Astrocyte (in vitro differentiated cells and primary cell): ENCODE data around the gene KCNAB1. TPM values are rescaled to one million over a fixed set of nuclear protein-coding genes. Genes with fewer than 3 reads are reported as not detected.
"Not testable (repeated sequence)": the region's sequence is repeated elsewhere in the genome, so short reads cannot be mapped to it uniquely, and the experiment has no call there.

Experiments
- DNase-seq: peaks from one replicate; pipeline ENCODE4 v3.0.0-alpha.2; 2010; ENCODE audit warnings: low read depth
- FAIRE-seq: peaks from 2 replicates; lab custom pipeline; 2011; peaks lifted over from hg19 to GRCh38; lab: Jason Lieb, UNC
- H2AFZ ChIP-seq: 2 replicates; pipeline ENCODE4 v1.6.0; 2012; ENCODE audit warnings: low read depth, low read length, inconsistent platforms
- H3K27ac ChIP-seq: 2 replicates; pipeline ENCODE4 v1.5.1; 2011; ENCODE audit warnings: low read depth, low read length, inconsistent platforms
- H3K27me3 ChIP-seq: 2 replicates; pipeline ENCODE4 v1.6.0; 2011; ENCODE audit warnings: low read length, inconsistent platforms; ENCODE audit not compliant: insufficient read depth
- H3K36me3 ChIP-seq: 2 replicates; pipeline ENCODE4 v1.5.1; 2011; ENCODE audit warnings: low read length, inconsistent platforms; ENCODE audit not compliant: insufficient read depth
- H3K4me1 ChIP-seq: 2 replicates; pipeline ENCODE4 v1.5.1; 2011; ENCODE audit warnings: low read length, inconsistent platforms; ENCODE audit not compliant: insufficient read depth
- H3K4me2 ChIP-seq: 2 replicates; pipeline ENCODE4 v1.6.0; 2012; ENCODE audit warnings: low read length, inconsistent platforms
- H3K4me3 ChIP-seq: 2 replicates; pipeline ENCODE4 v1.5.1; 2011; ENCODE audit warnings: low read depth, mild to moderate bottlenecking, low read length, inconsistent platforms; ENCODE audit not compliant: insufficient read depth
- H3K79me2 ChIP-seq: 2 replicates; pipeline ENCODE4 v1.6.0; 2012; ENCODE audit warnings: mild to moderate bottlenecking, low read length, inconsistent platforms; ENCODE audit not compliant: insufficient read depth
- H3K9ac ChIP-seq: 2 replicates; pipeline ENCODE4 v1.6.0; 2012; ENCODE audit warnings: mild to moderate bottlenecking, low read length, inconsistent platforms
- H3K9me3 ChIP-seq: 2 replicates; pipeline ENCODE4 v1.5.1; 2012; ENCODE audit warnings: low read depth, mild to moderate bottlenecking, low read length, inconsistent platforms; ENCODE audit not compliant: insufficient read depth
- H4K20me1 ChIP-seq: 2 replicates; pipeline ENCODE4 v1.6.0; 2012; ENCODE audit warnings: low read length, inconsistent platforms; ENCODE audit not compliant: insufficient read depth
- H3K27ac Mint-ChIP-seq: one replicate; pipeline ENCODE4 v1.8.0; 2021; ENCODE audit warnings: mild to moderate bottlenecking, mixed read lengths; ENCODE audit not compliant: unreplicated experiment
- H3K27me3 Mint-ChIP-seq: one replicate; pipeline ENCODE4 v1.8.0; 2021; ENCODE audit warnings: low read depth, mixed read lengths; ENCODE audit not compliant: unreplicated experiment
- H3K36me3 Mint-ChIP-seq: one replicate; pipeline ENCODE4 v1.8.0; 2021; ENCODE audit warnings: low read depth, mixed read lengths; ENCODE audit not compliant: unreplicated experiment
- H3K4me1 Mint-ChIP-seq: one replicate; pipeline ENCODE4 v1.8.0; 2021; ENCODE audit warnings: low read depth, mixed read lengths; ENCODE audit not compliant: unreplicated experiment
- H3K4me3 Mint-ChIP-seq: one replicate; pipeline ENCODE4 v1.8.0; 2021; ENCODE audit warnings: mild to moderate bottlenecking, moderate library complexity, mixed read lengths; ENCODE audit not compliant: unreplicated experiment
- H3K9me3 Mint-ChIP-seq: one replicate; pipeline ENCODE4 v1.8.0; 2021; ENCODE audit warnings: mild to moderate bottlenecking, mixed read lengths; ENCODE audit not compliant: unreplicated experiment
- EZH2 ChIP-seq: IDR thresholded peaks from 2 replicates; pipeline ENCODE4 v1.6.1; 2012; ENCODE audit warnings: mild to moderate bottlenecking, low read length, inconsistent platforms; ENCODE audit not compliant: insufficient read depth
- total RNA-seq: library from RNA; stranded (reverse); gene quantifications from 2 replicates; pipeline ENCODE4 v1.2.1, GENCODE V29; 2021
- TF ChIP-seq, protein P1 (sequence below): IDR thresholded peaks from 2 replicates; pipeline ENCODE4 v1.5.1; 2011; ENCODE audit warnings: low read depth, mild to moderate bottlenecking, inconsistent platforms, low read length, moderate library complexity; ENCODE audit not compliant: insufficient read depth

Gene KCNAB1
- total RNA-seq, 1 donor from 2014 or later = 0.30 TPM

DNA sequence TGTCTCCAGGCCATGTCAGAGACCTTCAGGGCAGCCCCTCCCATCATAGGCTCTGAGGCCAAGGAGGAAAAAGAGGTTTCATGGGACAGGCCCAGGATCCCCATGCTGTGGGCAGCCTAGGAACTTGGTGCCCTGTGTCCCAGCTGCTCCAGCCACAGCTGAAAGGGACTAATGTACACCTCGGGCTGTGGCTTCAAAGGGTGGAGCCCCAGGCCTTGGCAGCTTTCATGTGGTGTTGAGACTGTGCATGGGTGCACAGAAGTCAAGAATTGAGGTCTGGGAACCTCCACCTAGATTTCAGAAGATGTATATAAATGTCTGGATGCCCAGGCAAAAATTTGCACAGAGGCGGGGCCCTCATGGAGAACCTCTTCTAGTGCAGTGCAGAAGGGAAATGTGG is 441.2 kb downstream of the KCNAB1 start:
- H3K27ac ChIP-seq = no peak overlapping the region
- H3K4me3 Mint-ChIP-seq = no peak overlapping the region
- no peaks in the 10 kb centered on the region for H3K36me3 ChIP-seq
- H3K27me3 Mint-ChIP-seq = no peaks in the 10 kb centered on the region
- TF ChIP-seq, protein P1, sequence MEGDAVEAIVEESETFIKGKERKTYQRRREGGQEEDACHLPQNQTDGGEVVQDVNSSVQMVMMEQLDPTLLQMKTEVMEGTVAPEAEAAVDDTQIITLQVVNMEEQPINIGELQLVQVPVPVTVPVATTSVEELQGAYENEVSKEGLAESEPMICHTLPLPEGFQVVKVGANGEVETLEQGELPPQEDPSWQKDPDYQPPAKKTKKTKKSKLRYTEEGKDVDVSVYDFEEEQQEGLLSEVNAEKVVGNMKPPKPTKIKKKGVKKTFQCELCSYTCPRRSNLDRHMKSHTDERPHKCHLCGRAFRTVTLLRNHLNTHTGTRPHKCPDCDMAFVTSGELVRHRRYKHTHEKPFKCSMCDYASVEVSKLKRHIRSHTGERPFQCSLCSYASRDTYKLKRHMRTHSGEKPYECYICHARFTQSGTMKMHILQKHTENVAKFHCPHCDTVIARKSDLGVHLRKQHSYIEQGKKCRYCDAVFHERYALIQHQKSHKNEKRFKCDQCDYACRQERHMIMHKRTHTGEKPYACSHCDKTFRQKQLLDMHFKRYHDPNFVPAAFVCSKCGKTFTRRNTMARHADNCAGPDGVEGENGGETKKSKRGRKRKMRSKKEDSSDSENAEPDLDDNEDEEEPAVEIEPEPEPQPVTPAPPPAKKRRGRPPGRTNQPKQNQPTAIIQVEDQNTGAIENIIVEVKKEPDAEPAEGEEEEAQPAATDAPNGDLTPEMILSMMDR = no peak
- no peak for TF ChIP-seq EZH2
- no peak overlapping the region for H3K4me2 ChIP-seq
- FAIRE-seq = no peak
- no peak overlapping the region for H3K27ac Mint-ChIP-seq
- H4K20me1 ChIP-seq = no peaks in the 10 kb centered on the region
- no peaks in the 10 kb centered on the region for H3K79me2 ChIP-seq
- H3K4me1 Mint-ChIP-seq = no peaks in the 10 kb centered on the region
- no peaks in the 10 kb centered on the region for H3K27me3 ChIP-seq
- no peak for DNase-seq
- H3K9me3 ChIP-seq = no peaks in the 10 kb centered on the region
- H3K9me3 Mint-ChIP-seq = no peaks in the 10 kb centered on the region
- H3K9ac ChIP-seq = no peak overlapping the region
- H3K4me1 ChIP-seq = no peaks in the 10 kb centered on the region
- H3K4me3 ChIP-seq = no peak overlapping the region
- H3K36me3 Mint-ChIP-seq = no peaks in the 10 kb centered on the region
- H2AFZ ChIP-seq = no peak overlapping the region

DNA sequence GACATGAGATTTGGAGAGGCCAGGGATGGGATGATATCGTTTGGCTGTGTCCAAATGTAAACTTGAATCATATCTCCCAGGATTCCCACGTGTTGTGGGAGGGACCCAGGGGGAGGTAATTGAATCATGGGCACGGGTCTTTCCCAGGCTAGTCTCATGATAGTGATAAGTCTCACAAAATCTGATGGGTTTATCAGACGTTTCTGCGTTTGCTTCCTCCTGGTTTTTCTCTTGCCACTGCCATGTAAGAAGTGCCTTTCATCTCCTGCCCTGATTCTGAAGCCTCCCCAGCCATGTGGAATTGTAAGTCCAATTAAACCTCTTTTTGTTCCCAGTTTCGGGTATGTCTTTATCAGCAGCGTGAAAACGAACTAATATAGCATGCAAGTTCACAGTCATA is 442.1 kb downstream of the KCNAB1 start:
- not testable (repeated sequence) for H3K27ac Mint-ChIP-seq, H3K36me3 ChIP-seq, H3K4me3 Mint-ChIP-seq, H3K27me3 ChIP-seq, H3K27me3 Mint-ChIP-seq, H2AFZ ChIP-seq, H3K4me1 Mint-ChIP-seq, H4K20me1 ChIP-seq, H3K9ac ChIP-seq, FAIRE-seq, H3K4me3 ChIP-seq, H3K9me3 Mint-ChIP-seq, DNase-seq, H3K27ac ChIP-seq, H3K9me3 ChIP-seq, H3K79me2 ChIP-seq, H3K36me3 Mint-ChIP-seq, H3K4me2 ChIP-seq, H3K4me1 ChIP-seq

DNA sequence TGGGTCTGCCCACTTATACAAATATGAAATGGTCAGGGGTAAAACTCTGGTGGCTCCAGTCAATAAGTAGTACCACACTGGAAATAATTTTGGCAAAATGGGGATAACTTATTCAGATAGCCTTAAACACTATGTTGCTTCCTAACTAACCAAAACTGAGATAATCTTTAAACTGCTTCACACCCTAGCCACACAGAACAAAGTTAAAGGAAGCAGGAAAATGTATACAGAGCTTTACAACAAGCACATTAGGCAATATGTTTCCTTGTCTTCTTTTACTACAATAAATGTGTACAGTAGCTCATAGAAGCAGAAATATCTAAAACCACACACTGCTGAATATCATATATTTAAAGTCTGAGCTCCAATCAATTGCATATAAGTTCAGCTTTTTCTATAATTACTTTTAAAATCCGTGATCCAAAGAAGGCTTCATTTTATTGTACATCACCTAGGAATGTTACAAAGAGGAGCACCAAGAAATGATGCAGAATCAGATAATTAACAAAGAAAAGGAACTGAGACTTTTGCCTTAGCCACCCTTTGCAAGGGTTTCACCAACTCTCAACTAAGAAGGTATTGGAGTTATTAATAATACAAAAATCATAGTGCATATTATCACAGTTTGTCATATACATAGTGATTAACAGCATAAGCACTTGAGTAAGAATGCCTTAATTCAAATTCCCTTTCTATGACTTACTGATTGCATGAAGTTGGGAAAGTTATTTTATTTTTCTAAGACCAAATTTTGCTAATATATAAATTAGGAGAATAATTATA is 443.7 kb downstream of the KCNAB1 start:
- H3K9me3 ChIP-seq = no peaks in the 10 kb centered on the region
- H3K36me3 ChIP-seq = no peaks in the 10 kb centered on the region
- no peaks in the 10 kb centered on the region for H4K20me1 ChIP-seq
- Mint-ChIP-seq H3K4me1 (no peaks in the 10 kb centered on the region), H3K4me3 (no peak overlapping the region), H3K36me3 (no peaks in the 10 kb centered on the region), H3K27me3 (no peaks in the 10 kb centered on the region), H3K27ac (no peak overlapping the region), H3K9me3 (peaks cover 2% of the 10 kb centered on the region)
- no peaks in the 10 kb centered on the region for H3K4me1 ChIP-seq
- TF ChIP-seq EZH2 = no peak
- TF ChIP-seq, protein P1 = no peak
- no peak overlapping the region for H2AFZ ChIP-seq
- DNase-seq = no peak
- no peak overlapping the region for H3K4me2 ChIP-seq
- no peak for FAIRE-seq
- H3K27ac ChIP-seq = no peak overlapping the region
- H3K4me3 ChIP-seq = no peak overlapping the region
- H3K79me2 ChIP-seq = no peaks in the 10 kb centered on the region
- H3K9ac ChIP-seq = no peak overlapping the region
- no peaks in the 10 kb centered on the region for H3K27me3 ChIP-seq

DNA sequence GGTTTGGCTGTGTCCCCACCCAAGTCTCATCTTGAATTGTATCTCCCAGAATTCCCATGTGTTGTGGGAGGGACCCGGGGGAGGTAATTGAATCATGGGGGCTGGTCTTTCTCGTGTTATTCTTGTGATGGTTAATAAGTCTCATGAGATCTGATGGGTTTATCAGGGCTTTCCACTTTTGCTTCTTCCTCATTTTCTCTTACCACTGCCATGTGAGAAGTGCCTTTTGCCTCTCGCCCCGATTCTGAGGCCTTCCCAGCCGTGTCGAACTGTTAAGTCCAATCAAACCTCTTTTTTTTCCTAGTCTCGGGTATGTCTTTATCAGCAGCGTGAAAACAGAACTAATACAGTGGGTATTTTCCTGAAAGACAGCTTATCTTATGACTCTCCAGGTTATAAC is 448.6 kb downstream of the KCNAB1 start:
- not testable (repeated sequence) for H3K79me2 ChIP-seq, H3K27me3 Mint-ChIP-seq, H3K4me1 ChIP-seq, H3K4me3 ChIP-seq, H3K4me3 Mint-ChIP-seq, FAIRE-seq, H2AFZ ChIP-seq, H3K27ac ChIP-seq, H3K4me2 ChIP-seq, H3K9me3 Mint-ChIP-seq, H3K4me1 Mint-ChIP-seq, H3K9me3 ChIP-seq, H3K9ac ChIP-seq, H3K36me3 ChIP-seq, H3K27me3 ChIP-seq, H4K20me1 ChIP-seq, H3K36me3 Mint-ChIP-seq, DNase-seq, H3K27ac Mint-ChIP-seq

DNA sequence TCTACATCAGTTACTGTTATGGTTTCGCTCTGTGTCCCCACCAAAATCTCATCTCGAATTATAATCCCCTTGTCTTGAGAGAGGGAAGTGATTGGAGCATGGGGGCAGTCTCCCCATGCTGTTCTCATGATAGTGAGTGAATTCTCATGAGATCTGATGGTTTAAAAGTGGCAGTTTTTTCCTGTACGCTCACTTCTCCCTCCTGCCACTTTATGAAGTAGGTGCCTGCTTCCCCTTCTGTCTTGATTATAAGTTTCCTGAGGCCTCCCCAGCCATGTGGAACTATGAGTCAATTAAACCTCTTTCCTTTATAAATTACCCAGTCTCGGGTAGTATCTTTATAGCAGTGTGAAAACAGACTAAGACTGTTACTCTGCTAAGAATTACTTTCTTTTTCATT is 449.5 kb downstream of the KCNAB1 start:
- not testable (repeated sequence) for H3K9ac ChIP-seq, H3K36me3 Mint-ChIP-seq, H2AFZ ChIP-seq, H3K79me2 ChIP-seq, H3K4me3 Mint-ChIP-seq, H3K27me3 ChIP-seq, H3K9me3 ChIP-seq, H3K4me2 ChIP-seq, H3K27ac Mint-ChIP-seq, FAIRE-seq, DNase-seq, H3K4me3 ChIP-seq, H3K4me1 ChIP-seq, H3K27me3 Mint-ChIP-seq, H3K9me3 Mint-ChIP-seq, H3K4me1 Mint-ChIP-seq, H4K20me1 ChIP-seq, H3K27ac ChIP-seq, H3K36me3 ChIP-seq
